GM23338 (cell line): ENCODE results near the gene CKMT1A.

Experiments used
- EZH2phosphoT487 ChIP-seq: fragments of 200-600 bp; sonication (generic); IDR thresholded peaks from one replicate; pipeline ENCODE4 v1.8.1; 2018; ENCODE audit warnings: antibody characterized with exemption; ENCODE audit not compliant: unreplicated experiment
- TF ChIP-seq, protein P1 (sequence below), 2 experiments: fragments of 200-600 bp in 1 of 2; sonication (generic) in 1 of 2; conservative IDR thresholded peaks; 2 replicates each; pipeline versions ENCODE4 v1.5.1 to v1.6.1; 2016 to 2017; ENCODE audit warnings: antibody characterized with exemption in 2 of 2, low read depth in 2 of 2, mild to moderate bottlenecking in 2 of 2, moderate library complexity in 1 of 2
- TF ChIP-seq, protein P2 (sequence below): IDR thresholded peaks from one replicate; pipeline ENCODE4 v1.6.1; 2018; ENCODE audit warnings: antibody characterized with exemption; ENCODE audit not compliant: unreplicated experiment

DNA sequence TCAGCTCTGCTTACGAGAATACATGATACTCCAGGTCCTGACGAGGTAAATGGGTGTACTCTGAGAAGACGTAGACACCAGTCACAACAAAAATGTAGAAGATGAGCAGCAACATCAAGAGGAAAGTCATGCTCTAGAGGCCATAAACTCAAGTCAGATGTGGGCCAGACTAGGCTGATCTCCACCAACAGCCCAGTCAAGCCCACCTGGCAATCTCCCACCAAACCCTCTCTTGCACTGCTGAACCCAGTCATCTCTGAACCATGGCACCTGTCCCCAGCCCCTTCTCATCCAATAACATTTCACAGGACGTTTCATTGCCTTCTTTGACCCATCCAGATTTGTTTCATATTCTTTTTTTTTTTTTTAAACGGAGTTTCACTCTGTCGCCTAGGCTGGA lies 41.8 kb downstream of the CKMT1A start:
- TF ChIP-seq, protein P1, sequence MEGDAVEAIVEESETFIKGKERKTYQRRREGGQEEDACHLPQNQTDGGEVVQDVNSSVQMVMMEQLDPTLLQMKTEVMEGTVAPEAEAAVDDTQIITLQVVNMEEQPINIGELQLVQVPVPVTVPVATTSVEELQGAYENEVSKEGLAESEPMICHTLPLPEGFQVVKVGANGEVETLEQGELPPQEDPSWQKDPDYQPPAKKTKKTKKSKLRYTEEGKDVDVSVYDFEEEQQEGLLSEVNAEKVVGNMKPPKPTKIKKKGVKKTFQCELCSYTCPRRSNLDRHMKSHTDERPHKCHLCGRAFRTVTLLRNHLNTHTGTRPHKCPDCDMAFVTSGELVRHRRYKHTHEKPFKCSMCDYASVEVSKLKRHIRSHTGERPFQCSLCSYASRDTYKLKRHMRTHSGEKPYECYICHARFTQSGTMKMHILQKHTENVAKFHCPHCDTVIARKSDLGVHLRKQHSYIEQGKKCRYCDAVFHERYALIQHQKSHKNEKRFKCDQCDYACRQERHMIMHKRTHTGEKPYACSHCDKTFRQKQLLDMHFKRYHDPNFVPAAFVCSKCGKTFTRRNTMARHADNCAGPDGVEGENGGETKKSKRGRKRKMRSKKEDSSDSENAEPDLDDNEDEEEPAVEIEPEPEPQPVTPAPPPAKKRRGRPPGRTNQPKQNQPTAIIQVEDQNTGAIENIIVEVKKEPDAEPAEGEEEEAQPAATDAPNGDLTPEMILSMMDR (conservative IDR thresholded peaks at IDR 0.05; ENCODE audit: low read depth in 2 of 2): no peak
- TF ChIP-seq EZH2phosphoT487: no peak
- TF ChIP-seq, protein P2, sequence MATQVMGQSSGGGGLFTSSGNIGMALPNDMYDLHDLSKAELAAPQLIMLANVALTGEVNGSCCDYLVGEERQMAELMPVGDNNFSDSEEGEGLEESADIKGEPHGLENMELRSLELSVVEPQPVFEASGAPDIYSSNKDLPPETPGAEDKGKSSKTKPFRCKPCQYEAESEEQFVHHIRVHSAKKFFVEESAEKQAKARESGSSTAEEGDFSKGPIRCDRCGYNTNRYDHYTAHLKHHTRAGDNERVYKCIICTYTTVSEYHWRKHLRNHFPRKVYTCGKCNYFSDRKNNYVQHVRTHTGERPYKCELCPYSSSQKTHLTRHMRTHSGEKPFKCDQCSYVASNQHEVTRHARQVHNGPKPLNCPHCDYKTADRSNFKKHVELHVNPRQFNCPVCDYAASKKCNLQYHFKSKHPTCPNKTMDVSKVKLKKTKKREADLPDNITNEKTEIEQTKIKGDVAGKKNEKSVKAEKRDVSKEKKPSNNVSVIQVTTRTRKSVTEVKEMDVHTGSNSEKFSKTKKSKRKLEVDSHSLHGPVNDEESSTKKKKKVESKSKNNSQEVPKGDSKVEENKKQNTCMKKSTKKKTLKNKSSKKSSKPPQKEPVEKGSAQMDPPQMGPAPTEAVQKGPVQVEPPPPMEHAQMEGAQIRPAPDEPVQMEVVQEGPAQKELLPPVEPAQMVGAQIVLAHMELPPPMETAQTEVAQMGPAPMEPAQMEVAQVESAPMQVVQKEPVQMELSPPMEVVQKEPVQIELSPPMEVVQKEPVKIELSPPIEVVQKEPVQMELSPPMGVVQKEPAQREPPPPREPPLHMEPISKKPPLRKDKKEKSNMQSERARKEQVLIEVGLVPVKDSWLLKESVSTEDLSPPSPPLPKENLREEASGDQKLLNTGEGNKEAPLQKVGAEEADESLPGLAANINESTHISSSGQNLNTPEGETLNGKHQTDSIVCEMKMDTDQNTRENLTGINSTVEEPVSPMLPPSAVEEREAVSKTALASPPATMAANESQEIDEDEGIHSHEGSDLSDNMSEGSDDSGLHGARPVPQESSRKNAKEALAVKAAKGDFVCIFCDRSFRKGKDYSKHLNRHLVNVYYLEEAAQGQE: no peak
